ENCODE results near the gene ASTN2. TPM values are rescaled to one million over a fixed set of nuclear protein-coding genes. Genes with fewer than 3 reads are reported as not detected.

ASTN2 gene
- total and polyA plus RNA-seq, 9 of the 15 experiments (the other 6 are each of a cell fraction or from before 2014, with no cell fraction given) = 0.56 to 3.5 (median 1.9) TPM

GRCh38 chr9:116816484-116816883 lies 598.4 kb downstream of the ASTN2 start (continued):
- TF ChIP-seq DIDO1 (tag; IDR thresholded peaks at IDR 0.05; ENCODE audit: low read depth) (no peak), CCAR2 (IDR thresholded peaks at IDR 0.05; ENCODE audit: low read depth, low read length) (no peak), ZNF165 (CRISPR knock-in tag; IDR thresholded peaks at IDR 0.05; ENCODE audit: borderline replicate concordance) (no peak), CREBBP (IDR thresholded peaks at IDR 0.05; ENCODE audit: low read depth, low read length) (no peak), JUND (IDR thresholded peaks at IDR 0.05; ENCODE audit: borderline replicate concordance, low read depth, low read length) (no peak), JUND (tag; IDR thresholded peaks at IDR 0.05; ENCODE audit: borderline replicate concordance, low read depth, low read length) (no peak), NFE2L1 (tag; IDR thresholded peaks at IDR 0.05; ENCODE audit: borderline replicate concordance, low read depth) (no peak), HIVEP1 (CRISPR knock-in tag; IDR thresholded peaks at IDR 0.05) (no peak)

GRCh38 chr9:116815835-116816234 lies 599.0 kb downstream of the ASTN2 start:
- CTCF ChIA-PET (ENCODE audit: low intra/inter-chr PET ratio) = no interaction called here
- POLR2A ChIA-PET = no interaction called here

More at GRCh38 chr9:116815835-116816234, 599.0 kb downstream of the ASTN2 start:
- FAIRE-seq = no peak
- Histone ChIP-seq H3K79me2 (ENCODE audit: control insufficient read depth, insufficient read depth, low read length) (no peaks in the 10 kb centered on the region), H3K4me1 (replicated peaks in 1 of 2; ENCODE audit: control insufficient read depth in 2 of 2, insufficient read depth in 2 of 2, low read length in 2 of 2) (no peaks in the 10 kb centered on the region), H3K36me3 (ENCODE audit: control insufficient read depth, insufficient read depth, low read length) (no peaks in the 10 kb centered on the region), H3K9me3 (replicated peaks; ENCODE audit: control insufficient read depth, insufficient read depth, low read depth, low read length) (no peaks in the 10 kb centered on the region), H3K4me3 (no peak overlapping the region), H3K9me1 (ENCODE audit: control insufficient read depth, insufficient read depth, low read length) (no peaks in the 10 kb centered on the region), H4K20me1 (replicated peaks; ENCODE audit: control insufficient read depth, insufficient read depth, low read length) (no peaks in the 10 kb centered on the region), H3K27me3 (ENCODE audit: control insufficient read depth in 2 of 2, insufficient read depth in 2 of 2, low read length in 2 of 2) (no peaks in the 10 kb centered on the region), H3K9ac (ENCODE audit: insufficient read depth in 1 of 2, low read depth in 2 of 2, low read length in 2 of 2) (no peak overlapping the region), H3K4me2 (ENCODE audit: insufficient read depth, low read length) (no peak overlapping the region), H2AFZ (ENCODE audit: low read depth, low read length) (no peak overlapping the region), H3K27ac (ENCODE audit: extremely low read depth, low read depth, low read length) (no peak overlapping the region)
- BruUV-seq (replicated peaks) = no TSS peak
- 14% methylated on average over 1 of the region's 1 CpG for WGBS (ENCODE audit: insufficient coverage, low coverage, missing lambda C conversion rate)
- DNase-seq (ENCODE audit: extremely low read depth in 1 of 4, low spot score in 3 of 4) = no peak
- TF ChIP-seq BHLHE40 (IDR thresholded peaks at IDR 0.05; ENCODE audit: low read length) = no peak
- TF ChIP-seq NR4A1 (CRISPR knock-in tag; IDR thresholded peaks at IDR 0.05) = no peak
- TF ChIP-seq NR4A1 (tag; IDR thresholded peaks at IDR 0.05) = no peak
- no peak for ATAC-seq
- in situ Hi-C loops (cut with MboI) = no loop called here
- intact Hi-C loops (cut with micrococcal nuclease) = no loop called here

Measured in K562 (cell line).